ENCODE results near the gene CDK11A.

DNA sequence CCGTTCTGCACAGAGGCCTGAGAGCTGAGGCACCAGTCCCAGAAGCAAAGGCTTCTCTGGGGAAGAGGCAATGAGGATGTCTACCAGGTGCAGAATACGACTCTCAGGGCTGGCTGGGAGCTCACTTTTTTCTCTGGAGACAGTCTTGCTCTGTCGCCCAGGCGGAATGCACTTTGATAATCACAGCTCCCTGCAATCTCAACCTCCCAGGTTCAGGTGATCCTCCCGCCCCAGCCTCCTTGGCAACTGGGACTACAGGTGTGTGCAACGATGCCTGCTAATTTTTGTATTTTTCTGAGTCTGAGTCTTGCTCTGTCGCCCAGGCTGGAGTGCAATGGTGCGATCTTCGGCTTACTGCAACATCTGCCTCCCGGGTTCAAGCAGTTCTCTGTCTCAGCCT is 36.6 kb upstream of the CDK11A start:
- TF ChIP-seq, protein P1, sequence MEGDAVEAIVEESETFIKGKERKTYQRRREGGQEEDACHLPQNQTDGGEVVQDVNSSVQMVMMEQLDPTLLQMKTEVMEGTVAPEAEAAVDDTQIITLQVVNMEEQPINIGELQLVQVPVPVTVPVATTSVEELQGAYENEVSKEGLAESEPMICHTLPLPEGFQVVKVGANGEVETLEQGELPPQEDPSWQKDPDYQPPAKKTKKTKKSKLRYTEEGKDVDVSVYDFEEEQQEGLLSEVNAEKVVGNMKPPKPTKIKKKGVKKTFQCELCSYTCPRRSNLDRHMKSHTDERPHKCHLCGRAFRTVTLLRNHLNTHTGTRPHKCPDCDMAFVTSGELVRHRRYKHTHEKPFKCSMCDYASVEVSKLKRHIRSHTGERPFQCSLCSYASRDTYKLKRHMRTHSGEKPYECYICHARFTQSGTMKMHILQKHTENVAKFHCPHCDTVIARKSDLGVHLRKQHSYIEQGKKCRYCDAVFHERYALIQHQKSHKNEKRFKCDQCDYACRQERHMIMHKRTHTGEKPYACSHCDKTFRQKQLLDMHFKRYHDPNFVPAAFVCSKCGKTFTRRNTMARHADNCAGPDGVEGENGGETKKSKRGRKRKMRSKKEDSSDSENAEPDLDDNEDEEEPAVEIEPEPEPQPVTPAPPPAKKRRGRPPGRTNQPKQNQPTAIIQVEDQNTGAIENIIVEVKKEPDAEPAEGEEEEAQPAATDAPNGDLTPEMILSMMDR (IDR thresholded peaks at IDR 0.05) = no peak
- TF ChIP-seq POLR2A (IDR thresholded peaks at IDR 0.05) (no peak), POLR2AphosphoS5 (IDR thresholded peaks at IDR 0.05) (no peak)

Data from breast epithelium (tissue), 3 donors.